Measurements from ENCODE around the gene CUX1.

CUX1 gene

DNA sequence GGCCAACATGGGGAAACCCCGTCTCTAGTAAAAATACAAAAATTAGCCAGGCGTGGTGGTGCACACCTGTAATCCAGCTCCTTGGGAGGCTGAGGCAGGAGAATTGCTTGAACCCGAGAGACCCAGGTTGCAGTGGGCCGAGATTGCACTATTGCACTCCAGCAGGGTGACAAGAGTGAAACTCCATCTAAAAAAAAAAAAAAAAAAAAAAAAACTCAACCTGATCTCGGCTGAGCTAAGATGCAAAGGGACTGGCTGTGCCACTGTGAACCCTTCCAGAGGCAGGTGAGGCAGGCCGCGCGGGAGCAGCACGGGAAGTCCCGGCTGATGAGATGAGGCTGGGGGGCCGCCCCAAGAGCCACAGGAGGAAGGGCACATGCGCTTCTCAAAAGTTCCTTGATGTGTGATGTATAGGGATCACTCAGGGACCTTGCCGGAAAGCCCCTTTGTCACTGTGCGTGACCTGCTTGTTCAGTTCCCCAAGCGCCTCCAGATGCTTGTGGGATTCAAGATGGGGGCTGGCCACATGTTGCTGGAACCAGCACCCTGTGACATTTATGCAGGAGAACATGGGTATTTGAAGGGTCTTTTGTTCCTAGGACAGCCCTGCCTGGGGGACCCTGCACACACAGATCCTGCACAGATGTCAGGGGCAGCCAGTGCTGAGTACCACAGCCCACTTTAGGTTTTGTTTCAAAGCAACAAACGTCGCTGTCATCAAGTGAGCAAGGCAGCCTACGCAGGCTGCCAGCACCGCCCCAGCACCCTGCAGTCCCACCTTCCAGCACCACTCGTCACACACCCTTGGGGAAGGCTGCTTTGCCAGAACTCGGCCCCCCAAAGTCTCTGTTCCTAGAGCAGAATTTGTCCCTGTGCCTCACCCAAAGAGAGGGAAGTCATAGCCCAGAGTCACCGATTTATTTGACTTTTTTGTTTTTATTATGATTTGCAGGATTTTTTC lies 394.4 kb downstream of the CUX1 start:
- DNase-seq (ENCODE audit: low read depth in 2 of 2): no peak
- H3K4me3 ChIP-seq (replicated peaks in 1 of 2; ENCODE audit: low read depth in 2 of 2, low read length in 2 of 2): no peak overlapping the region
- no peak for TF ChIP-seq CTCF (IDR thresholded peaks at IDR 0.05; ENCODE audit: low read depth, low read length)

- DNase-seq (ENCODE audit: low read depth in 2 of 2): no peak
- H3K4me3 ChIP-seq (replicated peaks in 1 of 2; ENCODE audit: low read depth in 2 of 2, low read length in 2 of 2): no peak overlapping the region
- TF ChIP-seq CTCF (IDR thresholded peaks at IDR 0.05; ENCODE audit: low read depth, low read length): no peak
Observed at GRCh38 chr7:102214477-102215072, 397.1 kb downstream of the CUX1 start.

GRCh38 chr7:102215256-102215655 lies 397.8 kb downstream of the CUX1 start:
- no peak for DNase-seq (ENCODE audit: low read depth in 2 of 2)
- H3K4me3 ChIP-seq (replicated peaks in 1 of 2; ENCODE audit: low read depth in 2 of 2, low read length in 2 of 2): no peak overlapping the region
- TF ChIP-seq CTCF (IDR thresholded peaks at IDR 0.05; ENCODE audit: low read depth, low read length): no peak

GRCh38 chr7:102215711-102216110 lies 398.3 kb downstream of the CUX1 start:
- no peak for TF ChIP-seq CTCF (IDR thresholded peaks at IDR 0.05; ENCODE audit: low read depth, low read length)
- DNase-seq (ENCODE audit: low read depth in 2 of 2): no peak
- no peak overlapping the region for H3K4me3 ChIP-seq (replicated peaks in 1 of 2; ENCODE audit: low read depth in 2 of 2, low read length in 2 of 2)

- no peak for TF ChIP-seq CTCF (IDR thresholded peaks at IDR 0.05; ENCODE audit: low read depth, low read length)
- DNase-seq (ENCODE audit: low read depth in 2 of 2): no peak
- H3K4me3 ChIP-seq (replicated peaks in 1 of 2; ENCODE audit: low read depth in 2 of 2, low read length in 2 of 2): no peak overlapping the region
Observed at GRCh38 chr7:102216573-102217314, 399.3 kb downstream of the CUX1 start.

DNA sequence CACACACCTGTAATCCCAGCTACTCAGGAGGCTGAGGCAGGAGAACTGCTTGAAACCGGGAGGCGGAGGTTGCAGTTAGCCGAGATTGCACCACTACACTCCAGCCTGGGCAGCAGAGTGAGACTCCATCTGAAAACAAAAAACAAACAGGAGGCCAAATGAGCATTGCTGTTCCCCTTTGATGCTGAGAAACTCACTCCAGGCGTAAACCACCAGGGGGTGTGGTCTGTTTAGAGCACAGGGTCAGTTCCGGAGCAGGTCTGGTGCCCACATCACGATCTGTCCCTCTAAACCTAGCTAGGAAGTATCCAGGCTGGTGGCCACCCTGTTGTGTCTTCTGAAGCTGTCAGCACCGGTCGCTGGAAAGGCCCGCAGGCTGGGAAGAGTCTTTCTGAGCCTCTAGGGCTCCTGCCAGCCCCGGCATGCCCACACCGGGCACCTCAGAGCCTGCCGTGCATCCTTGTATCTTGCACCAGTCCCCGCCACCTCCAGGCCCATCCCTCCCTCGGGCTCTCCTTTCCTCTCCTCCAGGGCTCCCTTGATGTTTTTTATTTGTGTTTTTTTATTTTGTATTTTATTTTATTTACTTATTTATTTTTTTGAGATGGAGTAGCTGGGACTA lies 402.9 kb downstream of the CUX1 start:
- no peak for TF ChIP-seq CTCF (IDR thresholded peaks at IDR 0.05; ENCODE audit: low read depth, low read length)
- DNase-seq (ENCODE audit: low read depth in 2 of 2): no peak
- no peak overlapping the region for H3K4me3 ChIP-seq (replicated peaks in 1 of 2; ENCODE audit: low read depth in 2 of 2, low read length in 2 of 2)

All from cardiac fibroblast (primary cell).